Endothelial cell of umbilical vein (primary cell): Measurements from ENCODE around the gene GGTA1. TPM values are rescaled to one million over a fixed set of nuclear protein-coding genes. Genes with fewer than 3 reads are reported as not detected.

ENCODE experiments used
- BruUV-seq: library from RNA; stranded (reverse); fragments of 400-500 nt; replicated peaks from 2 replicates; lab custom pipeline; 2021; lab: Mats Ljungman, UMichigan
- CTCF ChIA-PET: fragments of 300-600, 350-600 bp; sonication (Branson Sonifier 250); formaldehyde crosslinking; loops from one replicate; lab custom pipeline; 2021; ENCODE audit warnings: antibody characterized with exemption, inconsistent platforms; lab: Charles Lee
- POLR2A ChIA-PET: fragments of 300-600, 350-600 bp; sonication (Branson Sonifier 250); formaldehyde crosslinking; loops from one replicate; lab custom pipeline; 2021; ENCODE audit warnings: antibody characterized with exemption, inconsistent platforms; lab: Charles Lee
- DNase-seq: peaks from one replicate; pipeline ENCODE4 v3.0.0-alpha.2; 2011; ENCODE audit warnings: low read depth, low spot score
- FAIRE-seq: peaks from 2 replicates; lab custom pipeline; 2011; peaks lifted over from hg19 to GRCh38; lab: Jason Lieb, UNC
- H2AFZ ChIP-seq: 2 replicates; pipeline ENCODE4 v1.6.0; 2012; ENCODE audit warnings: low read depth, low read length, control low read depth, inconsistent platforms
- H3K27ac ChIP-seq: 2 replicates; pipeline ENCODE4 v1.5.1; 2011; ENCODE audit warnings: low read depth, mild to moderate bottlenecking, control low read depth, low read length, moderate library complexity; ENCODE audit not compliant: insufficient read depth
- H3K27me3 ChIP-seq, 2 experiments: 2 replicates each; pipeline versions ENCODE4 v1.6.0 to v1.6.1; 2011; ENCODE audit warnings: low read length in 2 of 2, mixed read lengths in 1 of 2; ENCODE audit not compliant: control insufficient read depth in 2 of 2, insufficient read depth in 2 of 2
- H3K36me3 ChIP-seq, 2 experiments: 2 replicates in 1 of 2; 3 replicates in 1 of 2; pipeline ENCODE4 v1.5.1; 2011; ENCODE audit warnings: low read length in 2 of 2, mild to moderate bottlenecking in 1 of 2, moderate library complexity in 1 of 2; ENCODE audit not compliant: control insufficient read depth in 2 of 2, insufficient read depth in 2 of 2; ENCODE audit errors: extremely low read depth in 1 of 2
- H3K4me1 ChIP-seq: 3 replicates; pipeline ENCODE4 v1.5.1; 2011; ENCODE audit warnings: mild to moderate bottlenecking, low read length; ENCODE audit not compliant: control insufficient read depth, insufficient read depth; ENCODE audit errors: extremely low read depth
- H3K4me2 ChIP-seq: 2 replicates; pipeline ENCODE4 v1.6.1; 2011; ENCODE audit warnings: low read length, control low read depth, mixed read lengths; ENCODE audit not compliant: insufficient read depth
- H3K4me3 ChIP-seq, 3 experiments: fragments of 200-600 bp in 1 of 3; sonication (generic), shearing (Covaris generic) in 1 of 3; replicated peaks in 1 of 3; 2 replicates each; pipeline ENCODE4 v1.5.1; 2011 to 2016; ENCODE audit warnings: control low read depth in 3 of 3, low read length in 3 of 3, mild to moderate bottlenecking in 2 of 3, inconsistent platforms in 1 of 3, low read depth in 1 of 3, moderate library complexity in 1 of 3; ENCODE audit not compliant: insufficient read depth in 1 of 3
- H3K79me2 ChIP-seq: 2 replicates; pipeline ENCODE4 v1.6.0; 2012; ENCODE audit warnings: low read length, inconsistent platforms; ENCODE audit not compliant: control insufficient read depth, insufficient read depth
- H3K9ac ChIP-seq: replicated peaks from 2 replicates; pipeline ENCODE3; 2011; ENCODE audit warnings: low read length, control low read depth; ENCODE audit not compliant: insufficient read depth; ENCODE audit errors: extremely low read depth
- H3K9me1 ChIP-seq: replicated peaks from 3 replicates; pipeline ENCODE4 v1.6.0; 2011; ENCODE audit warnings: mild to moderate bottlenecking, low read length; ENCODE audit not compliant: control insufficient read depth, insufficient read depth; ENCODE audit errors: extremely low read depth
- H3K9me3 ChIP-seq: replicated peaks from 2 replicates; pipeline ENCODE4 v1.5.1; 2012; ENCODE audit warnings: low read length, inconsistent platforms; ENCODE audit not compliant: control insufficient read depth, insufficient read depth
- H4K20me1 ChIP-seq: replicated peaks from 2 replicates; pipeline ENCODE3; 2011; ENCODE audit warnings: mild to moderate bottlenecking, low read length; ENCODE audit not compliant: control insufficient read depth, insufficient read depth; ENCODE audit errors: extremely low read depth
- CTCF ChIP-seq, 2 donors: IDR thresholded peaks; 1 replicate in 1 of 2; 2 replicates in 1 of 2; pipeline ENCODE4 v1.5.1; 2011; ENCODE audit warnings: low read length in 2 of 2, mild to moderate bottlenecking in 2 of 2, moderate library complexity in 2 of 2, control low read depth in 1 of 2, inconsistent platforms in 1 of 2, low read depth in 1 of 2; ENCODE audit not compliant: insufficient read depth in 1 of 2; ENCODE audit errors: extremely low read depth in 1 of 2
- EZH2 ChIP-seq: IDR thresholded peaks from 2 replicates; pipeline ENCODE4 v1.6.1; 2012; ENCODE audit warnings: borderline replicate concordance, low read depth, mild to moderate bottlenecking, moderate library complexity, low read length, inconsistent platforms; ENCODE audit not compliant: severe bottlenecking
- FOS ChIP-seq: IDR thresholded peaks from 2 replicates; pipeline ENCODE4 v1.6.1; 2011; ENCODE audit warnings: mild to moderate bottlenecking, low read length, moderate library complexity, borderline replicate concordance; ENCODE audit not compliant: insufficient read depth
- MAX ChIP-seq: IDR thresholded peaks from 2 replicates; pipeline ENCODE4 v1.6.1; 2011; ENCODE audit not compliant: insufficient read depth, insufficient read length
- MYC ChIP-seq: IDR thresholded peaks from one replicate; pipeline ENCODE4 v1.6.1; 2011; ENCODE audit warnings: mild to moderate bottlenecking, low read depth, low read length
- POLR2A ChIP-seq: IDR thresholded peaks from 2 replicates; pipeline ENCODE4 v1.6.1; 2012; ENCODE audit warnings: low read depth, mild to moderate bottlenecking, control low read depth, low read length
- dilution Hi-C: fragments of 300-500 bp; cut with MboI; formaldehyde crosslinking; loops from one replicate; pipeline ENCODE4 v1.15.0; 2019; ENCODE audit warnings: low sequenced_read_pairs; ENCODE audit not compliant: extremely low pct_ligation_motif_present
- intact Hi-C: fragments of 100-400 bp; cut with micrococcal nuclease; formaldehyde crosslinking; loops from one replicate; pipeline ENCODE4 v1.10.0; 2022
- polyA plus RNA-seq, 4 experiments: library from polyadenylated mRNA; depleted of rRNA in 3 of 4; stranded (reverse) in 3 of 4; unstranded in 1 of 4; fragments of >200 nt; gene quantifications; 2 replicates each; pipeline versions ENCODE4 v1.2.1 to v1.2.3, GENCODE V29; 2011 to 2012; ENCODE audit warnings: missing spikeins in 1 of 4
- total RNA-seq: library from RNA; stranded (reverse); gene quantifications from 2 replicates; pipeline ENCODE4 v1.2.3, GENCODE V29; 2021

GGTA1 gene
- total and polyA plus RNA-seq, 2 donors (not counting 3 experiments of a cell fraction or from before 2014, with no cell fraction given): not detected

- DNase-seq: no peak
- CTCF ChIA-PET: interaction anchor here (1.0 kb wide), 1 partner anchor 14 kb away, joined by 3 read pairs; no protein-coding TSS in a partner anchor
- peaks cover 29 to 38% of the 10 kb centered on the region in 2 experiments for H3K27me3 ChIP-seq
Measured at GRCh38 chr9:121447321-121447834, 52.3 kb downstream of the GGTA1 start.

More at GRCh38 chr9:121447321-121447834, 52.3 kb downstream of the GGTA1 start:
- Histone ChIP-seq H3K36me3 (no peaks in the 10 kb centered on the region), H3K4me2 (no peak overlapping the region), H3K4me1 (no peaks in the 10 kb centered on the region), H3K4me3 (no peak overlapping the region), H3K9me1 (no peaks in the 10 kb centered on the region), H4K20me1 (no peaks in the 10 kb centered on the region), H3K27ac (no peak overlapping the region), H2AFZ (no peak overlapping the region), H3K9ac (no peak overlapping the region), H3K9me3 (no peaks in the 10 kb centered on the region), H3K79me2 (no peaks in the 10 kb centered on the region)
- TF ChIP-seq MAX (no peak), FOS (no peak), CTCF (IDR thresholded peaks at IDR 0.05; ENCODE audit: extremely low read depth in 1 of 2, insufficient read depth in 1 of 2, low read depth in 1 of 2, low read length in 2 of 2) (no peak), EZH2 (no peak), POLR2A (no peak), MYC (no peak)
- dilution Hi-C loops (no loop called here), intact Hi-C loops (no loop called here)
- POLR2A ChIA-PET: no interaction called here
- no TSS peak for BruUV-seq
- no peak for FAIRE-seq
